Ureter (tissue), 1 donor: ENCODE results near the gene AHI1. TPM values are rescaled to one million over a fixed set of nuclear protein-coding genes. Genes with fewer than 3 reads are reported as not detected.

Experiments used
- DNase-seq: peaks from one replicate; pipeline ENCODE4 v3.0.0-alpha.2; 2020; ENCODE audit warnings: low spot score
- total RNA-seq: library from RNA; stranded (reverse); gene quantifications from one replicate; pipeline ENCODE4 v1.2.4, GENCODE V29; 2023
- donor health status: DM: yes; HTN: yes; CAD: no.

AHI1 gene
- total RNA-seq, 1 donor from 2014 or later: 58.1 TPM

- no peak for DNase-seq
Measured at GRCh38 chr6:135329851-135330803, 167.4 kb downstream of the AHI1 start.

GRCh38 chr6:135328136-135328535 is 169.4 kb downstream of the AHI1 start:
- no peak for DNase-seq

DNA sequence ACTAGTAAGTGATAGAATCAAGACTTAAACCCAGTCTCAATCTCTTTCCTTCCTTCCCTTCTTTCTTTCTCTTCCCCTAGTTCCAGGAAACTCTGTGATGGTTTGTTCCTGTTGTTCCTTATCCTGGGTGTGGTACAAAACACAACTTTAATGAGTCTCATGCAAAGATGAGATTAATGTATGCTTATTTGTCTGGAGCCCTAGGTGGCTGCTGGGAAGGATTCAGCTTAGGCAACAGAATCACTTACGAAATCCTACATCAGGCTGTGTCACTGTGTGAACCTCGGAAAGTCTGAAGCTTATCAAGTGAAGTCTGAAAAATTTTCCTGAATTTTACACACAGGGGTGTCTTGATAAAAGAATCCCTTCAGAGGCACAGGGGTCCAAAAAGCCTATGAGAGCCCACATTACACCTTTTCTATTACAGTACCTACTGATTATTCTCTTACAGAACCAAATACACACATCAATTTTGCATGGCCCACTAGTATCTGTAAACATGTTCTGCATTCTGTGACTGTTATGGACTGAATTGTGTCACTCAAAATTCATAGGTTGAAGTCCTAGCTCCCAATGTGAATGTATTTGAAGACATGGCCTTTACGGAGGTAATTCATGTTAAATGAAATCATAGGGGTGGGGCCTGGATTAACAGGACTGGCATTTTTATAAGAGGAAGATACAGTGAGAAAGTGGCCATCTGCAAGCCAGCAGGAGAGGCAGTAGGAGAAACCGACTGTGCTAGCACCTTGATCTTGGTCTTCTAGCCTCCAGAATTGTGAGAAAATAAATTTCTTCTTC is 171.7 kb downstream of the AHI1 start:
- no peak for DNase-seq

- DNase-seq: no peak
Measured at GRCh38 chr6:135324531-135324930, 173.0 kb downstream of the AHI1 start.

GRCh38 chr6:135323979-135324378 is 173.6 kb downstream of the AHI1 start:
- no peak for DNase-seq

DNA sequence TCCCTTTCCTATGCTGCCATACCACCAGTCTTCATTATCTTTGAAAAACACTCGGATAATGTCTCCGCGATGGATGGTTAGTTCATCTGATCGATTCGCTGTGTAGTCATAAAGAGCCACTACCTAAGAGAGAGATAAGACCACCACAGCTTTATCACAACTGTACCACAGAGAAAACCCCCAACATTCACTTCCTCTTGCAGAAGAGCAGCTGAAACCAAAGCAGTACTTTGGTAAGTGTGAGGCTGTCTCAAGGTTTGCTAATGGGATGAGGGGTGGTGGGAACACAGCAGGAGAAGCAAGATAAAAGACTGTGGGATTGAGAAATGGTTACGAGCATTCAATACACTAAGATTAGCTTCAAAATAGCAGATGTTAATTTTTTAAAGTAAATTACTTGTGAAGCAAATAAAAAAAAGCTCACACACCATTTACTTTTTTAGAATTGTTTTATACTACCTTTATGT is 174.3 kb downstream of the AHI1 start:
- no peak for DNase-seq

DNA sequence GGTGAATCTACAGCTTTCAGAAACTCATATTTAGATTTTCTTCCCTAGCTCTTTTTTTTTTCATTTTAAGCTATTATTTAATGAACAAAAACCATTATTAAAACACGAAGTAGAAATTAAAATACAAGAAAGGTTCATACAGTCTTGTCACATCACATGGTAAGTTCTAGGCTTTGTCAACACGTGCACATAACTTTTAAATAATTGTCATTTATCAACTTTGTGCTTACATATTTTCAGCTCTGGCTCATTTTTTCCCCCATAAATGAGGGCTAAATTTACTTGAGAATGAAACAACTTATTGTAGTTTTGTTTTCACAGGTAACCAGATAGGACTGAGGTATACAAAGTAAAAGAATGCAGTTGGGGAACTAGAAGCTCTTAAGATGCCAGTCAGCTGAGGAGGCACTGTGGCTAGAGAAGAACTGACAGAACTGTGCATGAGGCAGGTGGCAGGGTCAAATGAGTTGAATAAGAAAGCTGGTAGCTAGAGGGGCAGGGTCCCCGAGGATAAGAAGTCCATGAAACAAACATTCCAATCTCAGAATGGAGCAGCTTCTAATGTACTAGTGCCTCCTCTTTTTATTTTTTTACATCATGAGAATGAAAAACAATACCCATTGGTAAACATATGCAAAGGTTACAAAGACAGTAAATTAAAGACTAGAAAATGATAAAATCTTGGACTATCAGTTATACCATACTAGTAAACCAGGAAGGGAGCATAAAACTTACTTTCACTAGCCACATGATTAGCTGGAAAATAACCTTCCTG is 174.9 kb downstream of the AHI1 start:
- no peak for DNase-seq

- DNase-seq: no peak
Measured at GRCh38 chr6:135320721-135321621, 176.6 kb downstream of the AHI1 start.

- DNase-seq: no peak
Measured at GRCh38 chr6:135319819-135320218, 177.7 kb downstream of the AHI1 start.

GRCh38 chr6:135318738-135319469 is 178.6 kb downstream of the AHI1 start:
- DNase-seq: no peak

DNA sequence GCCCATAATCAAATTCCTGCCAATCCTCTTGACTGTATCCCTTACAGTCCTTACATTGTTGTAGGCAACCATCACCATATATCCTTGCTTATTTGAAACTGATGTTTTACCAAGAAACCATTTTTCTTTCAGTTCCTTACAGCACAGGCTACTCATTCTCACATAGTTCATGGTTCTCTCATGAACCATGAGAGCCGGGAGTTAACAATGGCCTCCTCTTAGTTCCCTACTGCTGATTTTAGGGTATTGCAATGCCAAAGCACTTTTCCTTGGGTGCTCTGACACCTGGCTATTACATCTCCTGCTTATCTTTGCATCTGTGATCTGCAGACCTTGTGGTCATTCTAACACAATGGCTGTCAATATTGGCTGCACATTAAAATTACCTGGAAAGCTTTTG is 183.0 kb downstream of the AHI1 start:
- no peak for DNase-seq

DNA sequence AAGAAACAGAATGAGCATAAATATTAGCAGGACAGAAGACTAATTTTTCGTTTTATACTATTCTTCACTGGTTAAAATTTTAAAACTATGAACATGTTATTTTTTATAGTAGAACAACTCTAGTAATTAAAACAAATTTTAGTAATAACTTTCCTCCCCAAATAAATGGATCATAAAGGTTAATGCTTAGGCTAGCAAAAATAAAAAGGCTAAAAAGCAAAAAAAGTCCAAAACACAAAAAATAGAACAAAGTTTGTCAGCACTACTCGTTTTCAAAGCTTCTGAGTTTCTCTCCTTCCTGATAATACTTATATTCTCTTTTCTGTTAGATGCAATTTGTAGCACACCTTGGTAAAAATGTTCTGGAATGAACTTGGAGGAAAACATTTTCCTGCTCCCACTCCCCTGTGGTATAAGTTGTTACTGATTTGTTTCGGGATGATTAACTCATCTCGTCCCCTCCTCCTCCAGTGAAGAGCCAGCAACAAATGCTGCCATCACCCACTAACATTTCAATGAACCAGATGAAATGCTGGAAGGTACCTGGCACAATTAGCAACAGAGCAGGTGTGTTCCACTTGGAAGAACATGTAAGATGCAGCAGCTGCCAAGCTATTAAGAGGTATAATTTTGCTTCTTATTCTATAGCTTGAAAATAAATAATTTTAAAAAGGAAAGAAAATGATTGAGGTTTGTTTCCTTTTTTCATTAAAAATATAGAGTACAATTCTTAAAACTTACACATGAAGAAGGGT is 185.9 kb downstream of the AHI1 start:
- DNase-seq: no peak

GRCh38 chr6:135310291-135310690 is 187.2 kb downstream of the AHI1 start:
- no peak for DNase-seq

DNA sequence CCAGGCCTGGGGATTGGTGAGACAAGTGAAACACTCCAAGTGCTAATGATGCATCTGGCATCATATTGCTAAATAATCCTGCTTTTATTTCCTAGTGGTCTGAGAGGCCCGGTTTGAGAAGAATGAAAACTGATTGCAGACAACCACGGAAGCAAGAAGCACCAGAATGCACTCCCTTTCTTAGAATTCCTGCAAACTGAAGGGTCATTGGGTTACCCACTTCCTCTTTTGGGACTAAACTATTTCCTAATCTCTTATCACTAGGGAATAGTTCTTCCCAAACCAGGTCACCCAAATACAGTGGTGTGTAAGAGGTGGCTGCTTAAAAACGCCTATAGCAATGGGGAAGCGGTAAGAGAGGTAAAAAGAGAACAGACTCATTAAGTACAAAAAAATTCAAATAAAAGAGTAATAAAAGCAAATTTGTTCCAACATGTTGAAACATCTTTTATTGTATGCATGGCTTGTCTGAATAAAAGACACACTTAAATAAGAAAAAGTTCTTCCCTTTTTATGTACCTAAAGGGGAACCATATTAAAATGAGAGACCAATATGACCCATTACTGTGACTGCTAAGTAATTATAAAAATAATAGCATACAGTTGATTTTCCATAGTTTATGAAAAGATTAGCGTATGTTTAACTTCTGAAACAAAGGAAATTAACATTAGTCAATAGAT is 190.7 kb downstream of the AHI1 start:
- DNase-seq: no peak

GRCh38 chr6:135306166-135306565 is 191.4 kb downstream of the AHI1 start:
- no peak for DNase-seq

GRCh38 chr6:135305684-135306083 is 191.9 kb downstream of the AHI1 start:
- DNase-seq: no peak

- no peak for DNase-seq
Measured at GRCh38 chr6:135304883-135305282, 192.7 kb downstream of the AHI1 start.

DNA sequence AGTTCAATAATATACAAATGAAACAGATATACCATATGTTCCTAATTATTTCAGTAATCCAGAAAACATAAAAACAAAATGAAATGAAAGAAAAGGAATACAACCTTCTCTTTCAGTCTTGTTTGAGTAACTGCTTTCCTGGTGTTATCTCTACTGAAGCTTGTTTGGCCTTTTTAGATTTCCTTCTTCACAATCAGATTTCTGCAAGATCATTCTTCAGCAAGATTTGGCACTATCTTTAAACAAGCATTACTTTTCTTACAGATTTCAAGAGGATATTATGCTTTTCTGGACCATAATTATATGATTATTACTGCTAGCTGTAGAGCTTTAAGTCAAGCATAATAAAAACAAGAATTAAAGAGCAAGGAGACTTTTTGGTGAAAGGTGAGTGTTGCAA is 196.2 kb downstream of the AHI1 start:
- no peak for DNase-seq

- DNase-seq: no peak
Measured at GRCh38 chr6:135300576-135300975, 197.0 kb downstream of the AHI1 start.
